HCT116 (cell line): ENCODE data around the gene PCDHGB4. TPM values are rescaled to one million over a fixed set of nuclear protein-coding genes. Genes with fewer than 3 reads are reported as not detected.
A peak's percentile ranks its signal among the peaks of the same experiment; 100 is the strongest.

ENCODE experiments used
- ATAC-seq: fragments of 200-7000 bp; cut with Tn5 transposase; 2 replicates; pipeline ENCODE4 v1.9.1; 2020; ENCODE audit warnings: mild to moderate bottlenecking, moderate library complexity
- BruUV-seq: library from RNA; stranded (reverse); fragments of 400-500 nt; replicated peaks from 2 replicates; lab custom pipeline; 2021; lab: Mats Ljungman, UMichigan
- CTCF ChIA-PET: fragments of 300-600 bp; sonication (Branson Sonifier 250); formaldehyde crosslinking; loops from one replicate; lab custom pipeline; 2021; ENCODE audit warnings: antibody characterized with exemption; lab: Charles Lee
- POLR2A ChIA-PET: fragments of 300-600, 350-600 bp; sonication (Branson Sonifier 250); formaldehyde crosslinking; loops from one replicate; lab custom pipeline; 2021; ENCODE audit warnings: antibody characterized with exemption; lab: Charles Lee
- RAD21 ChIA-PET, 2 experiments: fragments of 300-600 bp; sonication (Branson Sonifier 250); formaldehyde crosslinking; loops; one replicate each; lab custom pipeline; 2023; ENCODE audit warnings: low total read pairs in 2 of 2; ENCODE audit not compliant: uncharacterized antibody in 2 of 2, unreplicated experiment in 2 of 2, low non-redundant PET in 1 of 2; lab: Charles Lee
- DNase-seq: peaks from one replicate; pipeline ENCODE4 v3.0.0-alpha.2; 2010; ENCODE audit warnings: low read depth, low spot score
- H2AFZ ChIP-seq: fragments of 200-600 bp; shearing (Covaris generic), sonication (generic); 2 replicates; pipeline ENCODE4 v1.6.1; 2017; ENCODE audit warnings: low read depth, mixed run types, mixed read lengths, antibody characterized with exemption, low read length; ENCODE audit not compliant: poor library complexity, severe bottlenecking
- H3K27ac ChIP-seq: 2 replicates; pipeline ENCODE4 v1.5.1; 2012; ENCODE audit warnings: low read depth, low read length
- H3K27me3 ChIP-seq: fragments of 200-600 bp; sonication (generic); 2 replicates; pipeline ENCODE4 v1.6.1; 2016; ENCODE audit warnings: mixed run types, low read length, mixed read lengths; ENCODE audit not compliant: insufficient read depth
- H3K36me3 ChIP-seq, 2 experiments: fragments of 200-500 bp in 1 of 2; fragments of 200-600 bp in 1 of 2; sonication (Bioruptor generic) in 1 of 2; sonication (generic) in 1 of 2; 2 replicates each; pipeline versions ENCODE4 v1.5.1 to v1.6.1; 2014 to 2016; ENCODE audit warnings: low read length in 2 of 2, inconsistent platforms in 1 of 2, mixed read lengths in 1 of 2, mixed run types in 1 of 2; ENCODE audit not compliant: insufficient read depth in 2 of 2, control insufficient read depth in 1 of 2
- H3K4me1 ChIP-seq, 2 experiments: fragments of 200-600 bp in 1 of 2; sonication (generic) in 1 of 2; 2 replicates each; pipeline versions ENCODE4 v1.5.1 to v1.6.1; 2012 to 2017; ENCODE audit warnings: low read length in 2 of 2, inconsistent platforms in 1 of 2, mild to moderate bottlenecking in 1 of 2, mixed read lengths in 1 of 2, mixed run types in 1 of 2, moderate library complexity in 1 of 2; ENCODE audit not compliant: insufficient read depth in 2 of 2, control insufficient read depth in 1 of 2
- H3K4me2 ChIP-seq: fragments of 200-600 bp; sonication (generic); 2 replicates; pipeline ENCODE4 v1.6.1; 2017; ENCODE audit warnings: mixed run types, low read length, mixed read lengths
- H3K4me3 ChIP-seq, 2 experiments: fragments of 200-600 bp in 1 of 2; sonication (generic) in 1 of 2; replicated peaks in 1 of 2; 2 replicates each; pipeline ENCODE4 v1.5.1; 2011 to 2016; ENCODE audit warnings: low read length in 2 of 2, control low read depth in 1 of 2, low read depth in 1 of 2, mild to moderate bottlenecking in 1 of 2, mixed read lengths in 1 of 2, mixed run types in 1 of 2
- H3K79me2 ChIP-seq: fragments of 200-600 bp; sonication (generic); 2 replicates; pipeline ENCODE4 v1.6.1; 2017; ENCODE audit warnings: mild to moderate bottlenecking, mixed run types, low read length, moderate library complexity, mixed read lengths; ENCODE audit not compliant: insufficient read depth
- H3K9ac ChIP-seq: fragments of 200-600 bp; sonication (generic); 2 replicates; pipeline ENCODE4 v1.6.1; 2016; ENCODE audit warnings: low read length, mixed read lengths
- H3K9me2 ChIP-seq: fragments of 200-600 bp; sonication (generic), shearing (Covaris generic); 2 replicates; pipeline ENCODE4 v1.6.1; 2017; ENCODE audit warnings: mixed run types, mild to moderate bottlenecking, moderate library complexity; ENCODE audit not compliant: insufficient read depth
- H3K9me3 ChIP-seq, 2 experiments: fragments of 200-500 bp in 1 of 2; fragments of 200-600 bp in 1 of 2; sonication (Bioruptor generic) in 1 of 2; sonication (generic) in 1 of 2; 2 replicates each; pipeline ENCODE4 v1.6.1; 2014 to 2017; ENCODE audit warnings: low read length in 2 of 2, mixed read lengths in 2 of 2, inconsistent platforms in 1 of 2, low read depth in 1 of 2, mild to moderate bottlenecking in 1 of 2, mixed run types in 1 of 2, moderate library complexity in 1 of 2; ENCODE audit not compliant: control insufficient read depth in 1 of 2, insufficient read depth in 1 of 2
- H4K20me1 ChIP-seq: fragments of 200-600 bp; sonication (generic), shearing (Covaris generic); 2 replicates; pipeline ENCODE4 v1.6.1; 2017; ENCODE audit warnings: mixed run types, mild to moderate bottlenecking, moderate library complexity; ENCODE audit not compliant: insufficient read depth
- ATF3 ChIP-seq: IDR thresholded peaks from 2 replicates; pipeline ENCODE4 v1.6.1; 2012
- CBX3 ChIP-seq: IDR thresholded peaks from 2 replicates; pipeline ENCODE4 v1.6.1; 2012; ENCODE audit warnings: low read depth
- EGR1 ChIP-seq: IDR thresholded peaks from 2 replicates; pipeline ENCODE4 v1.6.1; 2012; ENCODE audit warnings: low read depth
- ELF1 ChIP-seq: IDR thresholded peaks from 2 replicates; pipeline ENCODE4 v1.6.1; 2012; ENCODE audit warnings: low read depth, borderline replicate concordance
- EZH2phosphoT487 ChIP-seq: fragments of 200-600 bp; IDR thresholded peaks from 2 replicates; pipeline ENCODE4 v1.6.1; 2018; ENCODE audit warnings: antibody characterized with exemption, borderline replicate concordance
- JUND ChIP-seq: IDR thresholded peaks from 2 replicates; pipeline ENCODE4 v1.6.1; 2012
- MAX ChIP-seq: IDR thresholded peaks from 2 replicates; pipeline ENCODE4 v1.6.1; 2012
- RAD21 ChIP-seq: IDR thresholded peaks from 2 replicates; pipeline ENCODE4 v1.6.1; 2012; ENCODE audit warnings: low read depth, mild to moderate bottlenecking
- REST ChIP-seq: IDR thresholded peaks from 2 replicates; pipeline ENCODE4 v1.6.1; 2012; ENCODE audit warnings: low read depth
- SP1 ChIP-seq: IDR thresholded peaks from 2 replicates; pipeline ENCODE4 v1.6.1; 2012; ENCODE audit warnings: low read depth
- TCF7L2 ChIP-seq: IDR thresholded peaks from 2 replicates; pipeline ENCODE4 v1.7.0; 2011; ENCODE audit warnings: borderline replicate concordance, inconsistent platforms; ENCODE audit not compliant: insufficient read depth, insufficient read length; ENCODE audit errors: extremely low read depth
- YY1 ChIP-seq: IDR thresholded peaks from 2 replicates; pipeline ENCODE4 v1.6.1; 2011; ENCODE audit warnings: low read length, low read depth, moderate library complexity, mild to moderate bottlenecking; ENCODE audit not compliant: insufficient replicate concordance; ENCODE audit errors: extremely low read depth
- ZBTB33 ChIP-seq: IDR thresholded peaks from 2 replicates; pipeline ENCODE4 v1.6.1; 2011; ENCODE audit warnings: mild to moderate bottlenecking, low read length, moderate library complexity; ENCODE audit not compliant: insufficient replicate concordance; ENCODE audit errors: extremely low read depth
- intact Hi-C: fragments of 100-400 bp; cut with micrococcal nuclease; formaldehyde crosslinking; loops from 2 replicates; pipeline ENCODE4 v1.10.0; 2022
- total RNA-seq: library from RNA; stranded (reverse); gene quantifications from one replicate; pipeline ENCODE4 v1.2.1, GENCODE V29; 2021; ENCODE audit not compliant: unreplicated experiment

The PCDHGB4 gene
- total RNA-seq, 1 experiment from 2014 or later: not detected

- RAD21 ChIA-PET: no interaction called here
- no TSS peak for BruUV-seq
- Histone ChIP-seq H3K4me1 (peaks cover 2 to 5% of the 10 kb centered on the region in 2 experiments; a peak in 1 of 4 replicates), H3K9ac (no peak overlapping the region), H3K79me2 (no peaks in the 10 kb centered on the region), H3K4me3 (no peak overlapping the region), H3K9me3 (no peaks in the 10 kb centered on the region; a peak in 1 of 4 replicates), H3K27ac (no peak overlapping the region)
- intact Hi-C loops: no loop called here
- no peak for DNase-seq
- TF ChIP-seq MAX (no peak), EZH2phosphoT487 (no peak), CBX3 (no peak), YY1 (no peak), SP1 (no peak), EGR1 (no peak)
- TF ChIP-seq, all 23 proteins: peak for 0
- no peak for ATAC-seq
- Histone ChIP-seq H3K27me3 (no peaks in the 10 kb centered on the region), H3K36me3 (no peaks in the 10 kb centered on the region), H3K9me2 (no peaks in the 10 kb centered on the region), H4K20me1 (no peaks in the 10 kb centered on the region), H3K4me2 (no peak overlapping the region), H2AFZ (no peak overlapping the region)
- ChIA-PET POLR2A (no interaction called here), CTCF (interaction anchor here (3.4 kb wide), 1 partner anchor 152 kb away, joined by 73 read pairs; no protein-coding TSS in a partner anchor)
These were observed 24.1 kb downstream of the PCDHGB4 start for GRCh38 chr5:141411575-141411974.

- Histone ChIP-seq H3K4me2 (peak within 1 kb of the TSS; percentile 74), H3K27ac (peak within 1 kb of the TSS; percentile 44), H3K9ac (peak within 1 kb of the TSS; percentile 60), H3K4me3 (peak within 1 kb of the TSS; percentile 46 to 61), H3K4me1 (peaks cover 2 to 5% of the 10 kb centered on the region in 2 experiments; a peak in 1 of 4 replicates), H3K79me2 (no peaks in the 10 kb centered on the region), H3K36me3 (no peaks in the 10 kb centered on the region), H2AFZ (peak within 1 kb of the TSS; percentile 76), H3K9me3 (no peaks in the 10 kb centered on the region; a peak in 1 of 4 replicates), H3K9me2 (no peaks in the 10 kb centered on the region), H4K20me1 (no peaks in the 10 kb centered on the region), H3K27me3 (no peaks in the 10 kb centered on the region)
- peak; percentile 71 for DNase-seq
- peak; percentile 89 for ATAC-seq
- ChIA-PET CTCF (interaction anchor here (0.7 to 3.4 kb wide), 25 partner anchors 8 to 224 kb away, joined by 3 to 73 read pairs (median 5); partner anchors contain the start of genes PCDHB14, PCDHGA11, PCDHGA12 and PCDHGB2), RAD21 (interaction anchor here (1.1 to 2.1 kb wide), 6 partner anchors 108 to 151 kb away, joined by 5 to 17 read pairs (median 7); no protein-coding TSS in a partner anchor), POLR2A (interaction anchor here (1.0 to 2.0 kb wide), 5 partner anchors 93 to 151 kb away, joined by 3 to 9 read pairs (median 4); partner anchors contain the start of gene TAF7)
- TSS peak; percentile 95 for BruUV-seq
- intact Hi-C loops: loop anchor here (1.0 to 2.0 kb wide), 3 partner anchors 100 to 151 kb away; no protein-coding TSS in a partner anchor
- TF ChIP-seq JUND (no peak), ZBTB33 (no peak), RAD21 (peak; percentile 94), TCF7L2 (no peak), REST (no peak), ATF3 (no peak), ELF1 (no peak)
These were observed 25.5 kb downstream of the PCDHGB4 start, which contains the start of gene PCDHGA10 for GRCh38 chr5:141412854-141413539. TSS of gene PCDHGA10 (plus strand) at chr5:141412987. CDS start at chr5:141413176, 189 bp downstream.
